Activated CD8-positive, alpha-beta memory T cell treated with anti-CD3 and anti-CD28 coated beads, Interleukin-2, amount 10 ng/mL, durations not matched to agents 7 days and 5 days (primary cell): ENCODE measurements around the gene PLXNA4. TPM values are rescaled to one million over a fixed set of nuclear protein-coding genes. Genes with fewer than 3 reads are reported as not detected.

Experiments
- ATAC-seq: fragments of 150-1000 bp; cut with Tn5 transposase; one replicate; pipeline ENCODE4 v1.10.0; 2021; ENCODE audit warnings: moderate library complexity
- CTCF ChIA-PET: fragments of 350-600 bp; sonication (Branson Sonifier 250); formaldehyde crosslinking; loops from one replicate; lab custom pipeline; 2021; ENCODE audit warnings: antibody characterized with exemption; lab: Charles Lee
- DNase-seq: peaks from one replicate; pipeline ENCODE4 v3.0.0-alpha.2; 2020
- H3K27ac Mint-ChIP-seq: one replicate; pipeline ENCODE4 v1.8.0; 2021; ENCODE audit warnings: mild to moderate bottlenecking, mixed read lengths
- H3K27me3 Mint-ChIP-seq: one replicate; pipeline ENCODE4 v1.8.0; 2021; ENCODE audit warnings: mixed read lengths
- H3K36me3 Mint-ChIP-seq: one replicate; pipeline ENCODE4 v1.8.0; 2021; ENCODE audit warnings: mild to moderate bottlenecking, mixed read lengths
- H3K4me1 Mint-ChIP-seq: one replicate; pipeline ENCODE4 v1.8.0; 2021; ENCODE audit warnings: mixed read lengths
- H3K4me3 Mint-ChIP-seq: one replicate; pipeline ENCODE4 v1.8.0; 2021; ENCODE audit warnings: mild to moderate bottlenecking, moderate library complexity, mixed read lengths
- H3K9me3 Mint-ChIP-seq: one replicate; pipeline ENCODE4 v1.8.0; 2022; ENCODE audit warnings: low read depth, mixed read lengths
- total RNA-seq, 2 experiments: library from RNA; stranded (reverse); gene quantifications; one replicate each; pipeline ENCODE4 v1.2.3, GENCODE V29; 2021

The PLXNA4 gene
- total RNA-seq, 2 experiments from 2014 or later: 1.2 to 1.6 TPM

DNA sequence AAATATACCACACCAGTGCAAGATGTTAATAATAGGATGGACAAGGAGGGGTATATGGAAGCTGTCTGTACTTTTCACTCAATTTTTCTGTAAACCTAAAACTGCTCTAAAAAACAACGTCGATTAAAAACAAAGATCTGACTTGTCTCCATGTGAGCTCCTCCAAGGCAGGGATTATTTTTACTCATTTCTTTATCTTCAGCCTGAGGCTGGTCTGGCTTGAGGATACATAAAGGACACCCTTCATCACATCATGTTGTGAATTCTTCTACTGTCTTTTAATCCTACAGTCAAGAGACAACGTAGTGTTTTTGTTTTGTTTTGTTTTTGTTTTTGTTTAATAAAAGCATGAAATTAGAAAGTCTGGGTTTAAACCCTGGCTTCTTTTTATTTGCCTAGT is 486.9 kb downstream of the PLXNA4 start:
- no peak overlapping the region for H3K27ac Mint-ChIP-seq
- H3K4me3 Mint-ChIP-seq: no peak overlapping the region
- H3K27me3 Mint-ChIP-seq: peaks cover 9% of the 10 kb centered on the region
- DNase-seq (no peak), ATAC-seq (no peak)
- CTCF ChIA-PET: interaction anchor here (0.7 kb wide), 1 partner anchor 533 kb away, joined by 4 read pairs; no protein-coding TSS in a partner anchor
- no peaks in the 10 kb centered on the region for H3K4me1 Mint-ChIP-seq
- H3K9me3 Mint-ChIP-seq: no peaks in the 10 kb centered on the region
- no peaks in the 10 kb centered on the region for H3K36me3 Mint-ChIP-seq

DNA sequence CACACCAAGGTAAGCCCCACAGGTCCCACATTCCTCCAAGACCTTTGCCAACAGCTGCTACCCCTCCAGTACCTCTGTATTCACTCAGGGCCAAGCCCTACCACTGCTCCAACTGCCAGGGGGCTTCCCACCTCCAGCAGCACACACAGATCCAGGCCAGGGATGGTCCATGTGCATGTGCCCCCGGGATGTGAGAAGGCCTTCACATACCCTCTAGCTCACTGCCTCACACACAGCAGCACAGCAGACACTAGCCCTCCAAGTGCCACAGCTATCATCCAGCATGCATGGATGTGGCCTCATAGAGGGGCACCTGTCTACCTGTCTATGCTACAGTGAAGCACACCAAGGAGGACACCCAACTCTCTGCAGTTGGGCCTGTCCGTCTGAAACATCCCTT is 488.8 kb downstream of the PLXNA4 start:
- no peak overlapping the region for H3K27ac Mint-ChIP-seq
- CTCF ChIA-PET: no interaction called here
- no peaks in the 10 kb centered on the region for H3K36me3 Mint-ChIP-seq
- H3K9me3 Mint-ChIP-seq: no peaks in the 10 kb centered on the region
- H3K4me1 Mint-ChIP-seq: no peaks in the 10 kb centered on the region
- no peak for ATAC-seq
- DNase-seq: no peak
- H3K4me3 Mint-ChIP-seq: no peak overlapping the region
- H3K27me3 Mint-ChIP-seq: peaks cover 16% of the 10 kb centered on the region

DNA sequence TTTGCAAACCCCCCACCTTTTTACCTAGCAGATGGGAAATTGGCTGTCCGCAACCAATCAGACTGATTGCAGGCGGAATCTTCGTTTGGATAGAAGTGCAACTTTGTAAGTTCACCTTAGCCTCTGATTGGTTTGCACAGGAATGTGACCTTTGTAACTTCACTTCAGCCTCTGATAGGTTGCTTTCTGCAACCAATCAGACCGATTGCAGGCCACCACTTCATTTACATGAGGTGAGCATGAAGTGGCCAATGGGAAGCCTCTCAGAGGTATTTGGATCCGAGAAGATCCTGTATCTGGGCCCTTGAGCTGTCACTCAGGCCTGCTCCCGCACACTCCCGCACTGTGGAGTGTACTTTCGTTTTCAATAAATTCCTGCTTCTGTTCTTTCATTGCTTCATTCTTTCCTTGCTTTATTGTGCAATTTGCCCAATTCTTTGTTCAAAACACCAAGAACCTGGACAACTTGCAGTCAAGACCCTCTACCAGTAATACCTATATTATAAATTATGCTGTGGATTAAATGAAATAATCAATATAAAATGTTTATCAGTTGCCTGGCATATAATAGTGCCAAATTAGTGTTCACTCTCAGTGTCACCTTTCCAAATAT is 491.4 kb downstream of the PLXNA4 start:
- Mint-ChIP-seq H3K4me3 (no peak overlapping the region), H3K9me3 (no peaks in the 10 kb centered on the region), H3K27me3 (peaks cover 23% of the 10 kb centered on the region), H3K27ac (no peak overlapping the region), H3K4me1 (no peaks in the 10 kb centered on the region), H3K36me3 (no peaks in the 10 kb centered on the region)
- DNase-seq (no peak), ATAC-seq (no peak)
- CTCF ChIA-PET: no interaction called here

DNA sequence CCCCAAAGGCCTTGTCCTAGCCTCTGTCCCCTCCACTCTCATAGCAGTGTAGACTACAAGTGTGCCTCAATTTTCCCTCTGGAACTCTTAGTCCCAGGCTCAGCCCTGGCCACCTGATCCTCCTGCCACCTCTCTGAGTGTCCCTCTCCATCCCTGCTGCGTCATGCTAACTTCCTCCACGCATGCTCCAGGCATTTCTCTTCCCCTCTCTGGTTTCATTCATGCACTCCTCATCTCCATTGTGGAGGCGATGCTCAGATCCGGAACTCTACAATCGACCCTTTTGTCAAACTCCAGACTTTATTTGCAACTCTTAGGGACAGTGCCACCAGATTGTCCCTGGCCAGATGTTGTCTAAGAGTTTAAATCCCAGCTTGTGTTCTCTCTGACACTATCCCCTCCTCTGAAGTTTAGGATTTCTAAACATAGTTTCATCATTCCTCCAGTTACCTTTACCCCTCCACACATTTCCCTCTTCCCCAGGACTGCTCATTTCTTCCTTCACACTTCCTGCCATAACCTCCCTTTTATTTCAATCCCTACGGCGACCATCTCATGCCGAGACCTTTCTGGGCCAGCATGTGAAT is 492.6 kb downstream of the PLXNA4 start:
- Mint-ChIP-seq H3K27ac (no peak overlapping the region), H3K27me3 (peaks cover 19% of the 10 kb centered on the region), H3K36me3 (no peaks in the 10 kb centered on the region), H3K4me1 (no peaks in the 10 kb centered on the region), H3K9me3 (no peaks in the 10 kb centered on the region), H3K4me3 (no peak overlapping the region)
- CTCF ChIA-PET: no interaction called here
- ATAC-seq: no peak
- DNase-seq: no peak

DNA sequence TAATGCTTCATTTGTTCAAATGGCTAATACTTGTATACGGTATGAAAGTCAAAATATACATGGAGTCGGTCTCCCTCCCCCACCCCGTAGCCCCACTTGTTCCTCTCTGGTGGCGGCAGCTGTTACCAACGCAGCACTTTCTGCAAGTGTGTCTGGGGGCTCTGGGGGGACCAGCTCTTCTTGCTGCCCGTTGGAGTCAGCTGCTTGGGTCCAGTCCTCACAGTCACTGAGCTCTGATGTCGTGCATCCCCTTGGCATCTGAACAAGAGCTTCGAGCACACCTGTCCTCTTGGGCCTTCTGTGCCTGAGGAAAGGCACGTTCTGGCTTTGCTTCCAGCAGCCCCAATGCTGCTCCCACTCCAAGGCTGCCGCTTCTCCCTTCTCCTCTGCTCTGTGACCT is 493.1 kb downstream of the PLXNA4 start:
- H3K36me3 Mint-ChIP-seq: no peaks in the 10 kb centered on the region
- ATAC-seq: no peak

DNA sequence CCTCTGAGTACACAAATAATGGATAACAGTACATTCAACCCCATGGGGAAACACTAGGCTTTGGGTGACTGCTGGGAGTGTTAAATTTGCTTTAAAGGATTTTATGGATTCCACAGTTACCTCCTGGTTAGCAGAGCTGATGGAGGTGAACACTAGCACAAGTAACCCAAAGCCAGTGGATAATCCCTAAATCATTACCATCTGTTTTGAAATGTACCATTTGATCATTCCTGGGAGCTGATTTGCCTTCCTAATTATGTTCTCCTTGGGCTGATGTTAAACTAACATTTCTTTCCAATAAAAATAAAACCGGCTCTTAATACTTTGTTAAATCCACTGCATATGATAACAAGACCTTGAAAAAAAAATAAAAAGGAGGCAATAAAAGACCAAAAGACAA is 493.9 kb downstream of the PLXNA4 start:
- Mint-ChIP-seq H3K27me3 (peaks cover 21% of the 10 kb centered on the region), H3K27ac (no peak overlapping the region), H3K4me3 (no peak overlapping the region), H3K36me3 (no peaks in the 10 kb centered on the region), H3K9me3 (no peaks in the 10 kb centered on the region), H3K4me1 (no peaks in the 10 kb centered on the region)
- CTCF ChIA-PET: no interaction called here
- DNase-seq (no peak), ATAC-seq (no peak)

More for the DNA sequence above, 493.1 kb downstream of the PLXNA4 start:
- Mint-ChIP-seq H3K4me1 (no peaks in the 10 kb centered on the region), H3K4me3 (no peak overlapping the region), H3K9me3 (no peaks in the 10 kb centered on the region), H3K27ac (no peak overlapping the region), H3K27me3 (peaks cover 17% of the 10 kb centered on the region)
- CTCF ChIA-PET: no interaction called here
- no peak for DNase-seq

DNA sequence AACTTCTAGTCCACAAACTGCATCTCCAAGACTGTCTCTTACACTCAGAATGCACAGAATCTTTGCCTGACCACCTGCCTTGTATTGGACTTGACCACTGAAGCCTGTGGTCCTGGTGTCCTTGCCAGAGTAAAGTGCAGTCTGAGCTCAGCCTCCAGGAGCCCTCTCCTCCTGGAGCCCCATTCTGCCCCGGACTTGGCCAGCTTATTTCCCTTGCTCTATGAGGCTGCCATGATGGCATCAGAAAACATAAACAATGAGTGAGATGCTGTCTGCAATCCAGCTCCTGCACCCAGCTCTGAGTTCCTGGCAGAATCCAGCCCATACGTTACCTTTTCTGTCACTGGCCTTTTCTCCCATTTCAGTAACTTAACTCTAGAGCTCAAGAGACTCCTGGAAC is 494.6 kb downstream of the PLXNA4 start:
- no peaks in the 10 kb centered on the region for H3K9me3 Mint-ChIP-seq
- H3K4me1 Mint-ChIP-seq: no peaks in the 10 kb centered on the region
- H3K27me3 Mint-ChIP-seq: peaks cover 22% of the 10 kb centered on the region
- DNase-seq (no peak), ATAC-seq (no peak)
- no peak overlapping the region for H3K27ac Mint-ChIP-seq
- CTCF ChIA-PET: interaction anchor here (0.7 kb wide), 1 partner anchor 33 kb away, joined by 3 read pairs; no protein-coding TSS in a partner anchor
- H3K4me3 Mint-ChIP-seq: no peak overlapping the region
- no peaks in the 10 kb centered on the region for H3K36me3 Mint-ChIP-seq

DNA sequence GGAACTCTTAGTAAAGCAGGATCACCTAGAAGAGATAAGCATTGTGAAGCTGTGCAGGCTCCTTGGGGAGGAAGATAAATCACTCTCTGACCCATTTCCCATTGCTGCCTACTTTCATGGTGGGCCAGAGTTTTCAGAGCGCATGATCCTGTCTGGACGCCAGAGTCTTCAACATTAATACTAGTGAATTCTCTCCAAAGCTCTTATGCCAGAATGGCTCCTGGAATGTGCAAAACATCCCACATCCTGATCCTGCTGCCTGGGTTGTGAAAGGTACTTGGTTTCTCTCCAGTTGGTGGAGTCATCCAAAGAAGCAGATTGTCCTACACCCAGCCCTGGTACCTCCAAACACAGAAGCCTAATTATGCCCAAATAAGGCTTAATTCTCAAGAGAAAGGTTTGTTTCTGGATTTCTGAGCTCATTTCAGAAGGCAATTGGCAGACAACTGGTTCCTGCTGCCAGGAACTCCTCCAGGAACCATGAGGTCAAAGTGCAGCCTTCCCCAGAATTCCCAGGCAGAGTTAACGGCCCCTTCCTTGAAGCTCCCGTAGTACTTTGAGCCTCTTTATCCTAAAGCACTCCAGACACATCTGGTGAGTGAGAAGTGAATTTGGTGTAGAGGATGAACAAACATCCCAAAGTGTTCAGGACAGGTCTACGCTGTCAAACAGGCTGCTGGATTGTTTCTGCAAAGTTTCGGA is 495.2 kb downstream of the PLXNA4 start:
- CTCF ChIA-PET: interaction anchor here (0.7 kb wide), 1 partner anchor 34 kb away, joined by 3 read pairs; no protein-coding TSS in a partner anchor
- no peaks in the 10 kb centered on the region for H3K36me3 Mint-ChIP-seq

DNA sequence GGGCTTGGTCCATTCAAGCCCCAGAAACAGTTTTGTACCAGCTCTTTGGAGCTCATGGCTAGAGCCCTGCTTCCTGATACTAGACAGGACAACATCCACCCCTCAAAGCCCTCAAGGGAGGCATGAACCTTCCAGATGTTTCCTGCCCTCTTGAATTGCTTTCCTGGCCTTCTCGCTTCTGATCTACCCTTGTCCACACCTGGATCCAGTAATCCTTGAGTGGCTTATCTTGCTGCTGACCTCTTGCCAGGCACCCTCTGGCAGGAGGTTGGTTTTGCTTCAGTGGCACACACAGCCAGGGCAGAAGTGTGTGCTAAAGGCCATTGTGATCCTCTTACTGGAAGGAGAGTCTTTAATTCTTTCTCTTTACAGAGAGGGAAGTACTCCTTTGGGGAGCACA is 495.8 kb downstream of the PLXNA4 start:
- CTCF ChIA-PET: no interaction called here
- H3K36me3 Mint-ChIP-seq: no peaks in the 10 kb centered on the region

More for the DNA sequence above, 495.2 kb downstream of the PLXNA4 start:
- no peaks in the 10 kb centered on the region for H3K4me1 Mint-ChIP-seq
- H3K27me3 Mint-ChIP-seq: peaks cover 26% of the 10 kb centered on the region
- no peak overlapping the region for H3K27ac Mint-ChIP-seq
- H3K9me3 Mint-ChIP-seq: no peaks in the 10 kb centered on the region
- DNase-seq: no peak
- no peak for ATAC-seq
- H3K4me3 Mint-ChIP-seq: no peak overlapping the region

DNA sequence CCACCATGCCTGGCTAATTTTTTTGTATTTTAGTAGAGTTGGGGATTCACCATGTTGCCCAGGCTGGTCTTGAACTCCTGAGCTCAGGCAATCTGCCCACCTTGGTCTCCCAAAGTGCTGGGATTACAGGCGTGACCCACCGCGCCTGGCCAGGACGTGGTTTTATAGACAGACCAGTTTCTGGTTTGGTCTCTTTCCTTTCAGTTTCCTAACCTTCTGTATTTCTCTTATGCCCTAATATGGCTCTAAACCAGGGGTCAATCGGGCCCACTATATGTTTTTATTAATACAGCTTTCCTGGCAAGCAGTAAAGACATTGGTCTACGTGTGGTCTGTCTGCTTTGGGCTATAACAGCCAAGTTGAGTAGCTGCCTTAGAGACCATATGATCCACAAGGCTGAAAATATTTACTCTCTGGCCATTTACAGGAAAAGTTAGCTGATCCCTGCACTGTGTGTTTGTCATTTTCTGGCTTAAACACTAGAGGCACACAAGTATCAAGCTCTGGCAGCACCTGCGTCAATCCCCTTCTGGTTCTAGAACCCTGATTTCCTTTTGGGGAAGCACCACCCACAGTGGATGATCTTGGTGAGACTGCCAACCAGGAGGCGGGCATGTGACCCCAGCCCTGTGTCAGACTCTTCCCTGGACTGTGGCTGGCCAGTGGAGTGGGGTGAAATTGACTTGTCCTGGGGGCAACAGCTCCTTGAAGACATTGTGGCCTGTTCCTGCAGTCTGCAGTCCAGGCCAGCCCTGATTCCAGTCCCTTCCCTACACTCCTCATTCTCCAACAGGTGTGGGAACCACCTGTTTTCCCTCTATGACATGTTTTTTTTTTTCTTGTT is 497.2 kb downstream of the PLXNA4 start:
- no peak overlapping the region for H3K27ac Mint-ChIP-seq

More for the DNA sequence above, 495.8 kb downstream of the PLXNA4 start:
- ATAC-seq: no peak
- no peaks in the 10 kb centered on the region for H3K9me3 Mint-ChIP-seq
- peaks cover 26% of the 10 kb centered on the region for H3K27me3 Mint-ChIP-seq
- no peak for DNase-seq
- H3K4me3 Mint-ChIP-seq: no peak overlapping the region
- H3K4me1 Mint-ChIP-seq: no peaks in the 10 kb centered on the region
- H3K27ac Mint-ChIP-seq: no peak overlapping the region

DNA sequence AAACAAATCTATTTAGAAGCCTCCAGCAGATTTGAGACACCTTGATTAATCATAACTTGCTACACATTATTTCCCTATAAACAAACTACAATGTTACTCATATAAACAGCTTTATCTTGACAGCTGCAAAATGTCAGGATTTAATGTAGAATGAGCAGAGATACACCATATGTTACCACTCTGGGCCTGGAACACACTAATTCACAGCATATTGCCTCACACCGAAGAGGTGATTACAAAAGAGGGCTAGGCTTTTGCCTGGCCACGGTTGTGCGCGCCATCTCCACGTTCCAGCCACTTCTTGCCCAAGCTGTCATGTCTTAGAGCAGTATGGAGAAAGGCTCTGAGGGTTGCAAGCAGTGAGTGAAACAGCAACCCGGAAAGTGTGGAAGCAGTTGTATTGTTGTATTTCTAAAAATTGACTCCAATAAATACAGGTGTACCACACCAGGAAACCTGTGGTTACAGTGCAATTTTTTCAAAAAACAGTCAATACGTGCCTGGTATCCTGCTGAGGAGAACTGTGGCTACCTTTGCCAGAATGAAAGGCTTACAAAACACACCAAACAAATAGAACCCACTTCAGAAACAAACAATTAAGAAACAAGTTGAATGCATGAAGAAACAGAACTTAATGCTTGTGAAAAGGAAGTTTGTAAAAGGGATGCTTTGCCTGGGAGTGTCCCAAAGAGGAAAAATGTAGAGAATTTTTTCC is 498.1 kb downstream of the PLXNA4 start:
- no peaks in the 10 kb centered on the region for H3K36me3 Mint-ChIP-seq
- no peak overlapping the region for H3K4me3 Mint-ChIP-seq
- ATAC-seq (no peak), DNase-seq (no peak)
- H3K4me1 Mint-ChIP-seq: no peaks in the 10 kb centered on the region
- H3K27me3 Mint-ChIP-seq: peaks cover 19% of the 10 kb centered on the region
- CTCF ChIA-PET: no interaction called here
- no peaks in the 10 kb centered on the region for H3K9me3 Mint-ChIP-seq
- no peak overlapping the region for H3K27ac Mint-ChIP-seq

More for the DNA sequence above, 497.2 kb downstream of the PLXNA4 start:
- no peaks in the 10 kb centered on the region for H3K36me3 Mint-ChIP-seq
- H3K4me1 Mint-ChIP-seq: no peaks in the 10 kb centered on the region
- DNase-seq (no peak), ATAC-seq (no peak)
- peaks cover 26% of the 10 kb centered on the region for H3K27me3 Mint-ChIP-seq
- no peaks in the 10 kb centered on the region for H3K9me3 Mint-ChIP-seq
- CTCF ChIA-PET: no interaction called here
- H3K4me3 Mint-ChIP-seq: no peak overlapping the region

DNA sequence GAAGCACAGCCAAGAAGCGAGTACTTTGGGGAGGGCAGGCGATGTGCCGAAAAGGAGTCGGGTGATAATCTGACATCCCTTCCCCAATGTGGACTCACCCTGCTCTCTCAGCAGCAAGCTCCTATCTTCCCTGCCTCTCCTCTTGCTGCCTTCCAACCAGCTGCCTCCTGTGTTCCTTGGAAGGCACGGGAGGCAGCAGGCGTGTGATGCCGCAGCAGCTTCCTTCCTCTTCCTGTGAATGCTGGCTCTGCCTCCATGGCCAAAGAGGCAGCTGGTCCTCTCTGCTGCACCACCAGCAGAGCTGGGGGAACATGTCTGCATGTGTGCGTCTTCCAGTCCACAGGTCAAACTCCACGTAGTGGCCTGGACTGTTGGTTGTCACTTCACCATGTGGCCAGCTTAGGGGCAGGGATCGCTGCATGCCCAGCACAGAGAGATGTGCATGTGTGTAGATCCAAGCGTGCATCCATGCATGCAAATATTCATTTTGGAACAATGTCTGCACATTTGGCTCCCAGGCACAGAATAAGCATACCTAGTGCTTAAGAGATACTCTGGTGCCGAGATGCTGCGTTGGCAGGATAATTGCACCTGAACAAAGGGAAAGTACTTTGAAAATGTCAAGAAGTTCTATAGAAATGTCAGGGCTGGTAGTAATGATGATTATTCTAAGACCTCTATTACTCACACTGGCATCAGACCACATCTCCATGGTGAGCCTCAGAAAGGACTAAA is 499.8 kb downstream of the PLXNA4 start:
- DNase-seq (no peak), ATAC-seq (no peak)
- CTCF ChIA-PET: no interaction called here
- Mint-ChIP-seq H3K36me3 (no peaks in the 10 kb centered on the region), H3K4me3 (no peak overlapping the region), H3K27me3 (peaks cover 17% of the 10 kb centered on the region), H3K27ac (no peak overlapping the region), H3K9me3 (no peaks in the 10 kb centered on the region), H3K4me1 (no peaks in the 10 kb centered on the region)
